AG20443 (cell line): Measurements from ENCODE around the gene RAI1.

ENCODE experiments used
- DNase-seq: peaks from one replicate; pipeline ENCODE4 v3.0.0; 2012; ENCODE audit warnings: low spot score, mixed read lengths

The RAI1 gene

GRCh38 chr17:17833658-17834357 is 152.6 kb downstream of the RAI1 start:
- DNase-seq: no peak

GRCh38 chr17:17834974-17835373 is 153.7 kb downstream of the RAI1 start:
- DNase-seq: no peak

GRCh38 chr17:17835415-17836249 is 154.4 kb downstream of the RAI1 start:
- DNase-seq: peak; percentile 20

GRCh38 chr17:17836250-17836817 is 155.1 kb downstream of the RAI1 start:
- peak; percentile 97 for DNase-seq

DNA sequence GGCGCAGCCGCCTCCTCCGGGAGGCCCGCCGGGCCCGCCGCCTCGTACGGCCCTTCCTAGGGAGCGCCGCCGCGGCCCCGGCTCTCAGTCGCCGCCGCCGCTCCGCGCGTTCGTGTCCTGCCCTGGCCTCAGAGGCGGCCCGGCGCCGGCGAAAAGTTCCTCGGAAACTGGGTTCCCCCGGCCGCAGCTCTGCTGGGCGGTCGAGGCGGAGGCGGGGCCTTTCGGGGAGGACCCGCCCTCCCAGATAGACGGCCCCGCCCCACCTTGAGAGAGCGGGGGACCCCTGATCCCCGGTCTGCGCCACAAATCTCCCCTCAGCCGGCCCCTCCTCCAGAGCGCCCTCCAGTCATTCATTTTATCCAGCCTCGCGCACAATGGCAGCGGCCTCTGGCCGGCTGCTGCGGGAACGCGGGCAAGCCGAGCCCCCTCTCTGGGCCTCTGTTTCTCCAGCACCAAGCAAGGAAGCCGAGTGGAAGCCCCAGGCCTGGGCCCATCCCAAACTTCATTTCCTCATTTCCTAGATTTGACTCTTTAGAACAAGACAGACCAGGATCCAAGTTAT is 155.6 kb downstream of the RAI1 start, which contains the start of gene SREBF1:
SREBF1 (minus strand) TSS at position 169 of the 562 bp plus-strand sequence. CDS start 169 bp downstream, outside the sequence.
- peak; percentile 71 for DNase-seq

- DNase-seq: peak; percentile 70
Measured at GRCh38 chr17:17837380-17837821, 156.1 kb downstream of the RAI1 start.

- no peak for DNase-seq
Measured at GRCh38 chr17:17837966-17838962, 157.0 kb downstream of the RAI1 start.

GRCh38 chr17:17839791-17840707 is 158.8 kb downstream of the RAI1 start:
- DNase-seq: peak; percentile 95

DNA sequence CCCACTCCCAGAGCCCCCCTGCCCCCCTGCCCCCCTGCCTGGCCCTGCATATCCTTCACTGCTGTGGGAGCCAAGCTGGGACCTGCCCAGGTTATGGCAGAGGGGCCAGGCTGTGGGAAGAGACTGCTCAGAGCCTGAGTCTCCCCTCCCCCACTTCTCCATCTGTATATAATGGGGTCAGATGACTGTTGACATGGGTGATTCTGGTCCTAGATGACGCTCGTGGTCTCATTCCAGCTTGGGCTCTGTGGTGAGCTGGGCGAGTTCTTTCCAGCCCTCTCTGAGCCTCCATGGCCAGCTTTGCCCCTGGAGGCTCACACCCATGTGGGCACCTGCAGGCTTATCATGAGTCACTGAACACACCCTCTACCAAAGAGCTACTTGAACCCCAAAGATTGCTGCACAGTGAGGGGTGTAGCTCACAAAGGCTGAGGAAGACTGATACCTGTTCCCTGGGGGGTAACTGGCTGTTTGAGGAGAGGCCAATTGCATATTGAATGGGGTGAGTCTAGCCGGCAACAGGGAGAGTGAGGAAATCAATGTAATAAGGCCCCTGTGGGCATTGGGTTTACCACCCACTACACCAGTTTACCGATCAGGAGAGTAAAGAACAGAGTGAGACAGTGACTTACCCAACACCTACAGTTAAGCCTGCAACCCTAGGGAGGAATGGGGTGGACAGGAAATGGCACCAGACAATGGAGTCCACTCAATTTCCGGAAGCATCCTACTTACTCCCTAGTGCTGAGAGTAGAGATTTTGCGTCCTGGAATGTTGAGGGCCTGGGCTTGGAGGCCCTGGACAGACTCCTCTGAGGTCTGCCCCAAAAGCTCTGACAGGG is 159.7 kb downstream of the RAI1 start:
- DNase-seq: no peak

- DNase-seq: no peak
Measured at GRCh38 chr17:17841601-17842025, 160.4 kb downstream of the RAI1 start.

DNA sequence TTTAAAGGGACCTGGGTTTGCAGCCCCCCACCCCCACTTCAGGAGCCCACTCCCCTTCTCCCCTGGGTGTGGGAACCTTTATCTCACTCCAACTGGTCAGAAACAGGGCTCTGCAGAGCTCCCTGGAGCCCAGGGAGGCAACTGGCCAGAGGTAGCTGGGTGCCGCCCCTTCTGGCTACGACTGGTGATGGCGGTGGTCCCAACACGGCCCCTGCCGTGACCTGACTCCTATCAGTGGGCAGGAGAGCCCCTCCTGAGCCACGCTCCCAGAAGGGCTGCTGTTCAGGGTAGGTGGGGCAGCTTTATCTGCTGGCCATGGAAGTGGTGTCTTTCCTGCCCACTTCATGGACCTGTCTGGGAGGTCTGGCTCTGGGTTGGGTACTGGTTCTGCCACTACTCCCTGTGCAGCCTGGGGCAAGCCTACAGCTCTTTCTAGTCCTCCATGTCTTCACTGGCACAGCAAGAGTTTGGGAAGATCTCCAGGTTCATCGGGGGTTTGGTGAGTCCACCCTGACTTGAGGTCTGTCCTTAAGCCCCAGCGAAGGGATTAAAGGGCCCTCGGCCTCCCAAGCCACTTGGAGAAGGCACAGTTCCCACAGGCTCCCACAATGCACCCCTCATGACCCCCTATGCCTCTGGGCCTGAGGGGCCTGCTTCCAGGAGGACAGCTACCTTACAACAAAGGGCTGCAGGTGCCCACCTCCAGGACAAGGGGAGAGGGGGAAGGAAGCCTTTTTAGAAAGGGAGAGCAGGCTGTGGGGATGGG is 161.0 kb downstream of the RAI1 start:
- no peak for DNase-seq

- DNase-seq: no peak
Measured at GRCh38 chr17:17843096-17843495, 161.8 kb downstream of the RAI1 start.

- DNase-seq: no peak
Measured at GRCh38 chr17:17844079-17844478, 162.8 kb downstream of the RAI1 start.

- no peak for DNase-seq
Measured at GRCh38 chr17:17844500-17844899, 163.2 kb downstream of the RAI1 start.

DNA sequence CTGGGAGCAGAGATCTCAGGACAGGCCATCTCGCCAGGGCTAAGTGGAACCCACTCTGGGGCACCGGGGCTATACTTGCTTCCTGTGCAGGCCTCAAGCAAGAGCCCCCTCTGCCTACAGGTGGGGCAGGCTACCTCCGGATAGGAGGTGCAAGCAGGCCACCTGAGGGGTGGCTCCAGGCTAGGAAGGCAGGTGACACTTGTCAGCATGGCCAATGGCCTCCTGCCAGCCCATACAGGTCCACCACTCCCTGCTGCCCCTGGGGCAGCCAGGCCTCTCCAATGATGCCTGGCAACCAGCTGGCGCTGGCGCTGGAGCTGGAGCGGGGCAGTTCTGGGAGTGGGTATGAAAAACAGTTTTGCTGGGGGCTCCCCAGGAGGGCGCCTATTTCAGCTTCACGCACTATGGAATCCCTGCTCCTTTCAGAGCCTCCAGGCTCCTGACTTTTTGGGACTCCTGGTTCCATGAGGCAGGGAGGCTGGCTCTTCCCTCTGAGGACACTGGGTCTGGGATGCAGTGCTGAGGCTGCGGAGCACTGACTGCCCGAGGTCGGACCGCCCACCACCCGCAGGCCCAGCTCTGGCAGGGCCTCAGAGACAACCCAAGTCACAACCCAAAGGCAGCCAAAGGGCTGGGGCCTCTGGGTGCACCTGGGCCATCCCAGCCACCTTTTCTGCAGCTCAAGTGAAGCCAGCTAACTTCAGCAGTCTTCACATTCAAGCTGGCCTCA is 164.0 kb downstream of the RAI1 start:
- DNase-seq: no peak

DNA sequence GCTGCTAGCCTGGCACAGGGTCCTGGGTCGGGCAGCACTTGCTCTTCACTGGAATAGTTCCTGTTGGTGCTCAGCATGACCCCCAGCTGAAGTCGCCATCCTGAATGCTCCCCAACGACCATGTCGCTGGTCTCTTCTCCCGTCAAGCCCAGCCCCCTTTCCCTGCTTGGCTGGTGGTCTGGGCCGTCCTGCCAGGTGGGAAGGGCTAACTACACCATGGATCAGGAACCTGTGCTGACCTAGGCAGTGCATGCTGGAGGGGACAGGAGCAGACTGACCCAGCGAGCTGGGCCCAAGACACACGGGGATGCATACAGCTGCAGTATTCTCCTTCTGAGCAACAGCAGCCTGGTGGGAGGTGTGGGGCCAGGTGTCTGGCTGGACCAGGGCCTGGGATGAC is 164.7 kb downstream of the RAI1 start:
- no peak for DNase-seq

GRCh38 chr17:17846645-17847044 is 165.4 kb downstream of the RAI1 start:
- no peak for DNase-seq
